Stimulated activated memory B cell treated with anti-CD40 and anti-IgM and Interleukin-4, amounts not matched to agents 10 μg/mL and 1 μg/mL and 100 μg/mL, for 72 hours (primary cell): ENCODE data around the gene PPP1R1C.

Source experiments
- ATAC-seq: fragments of 150-1000 bp; cut with Tn5 transposase; 2 replicates; pipeline ENCODE4 v1.10.0; 2021
- H3K27ac Mint-ChIP-seq: one replicate; pipeline ENCODE4 v1.8.0; 2022; ENCODE audit warnings: mild to moderate bottlenecking, mixed read lengths
- H3K27me3 Mint-ChIP-seq: one replicate; pipeline ENCODE4 v1.8.0; 2022; ENCODE audit warnings: mixed read lengths
- H3K36me3 Mint-ChIP-seq: one replicate; pipeline ENCODE4 v1.8.0; 2022; ENCODE audit warnings: mixed read lengths
- H3K4me1 Mint-ChIP-seq: one replicate; pipeline ENCODE4 v1.8.0; 2022; ENCODE audit warnings: mixed read lengths
- H3K4me3 Mint-ChIP-seq: one replicate; pipeline ENCODE4 v1.8.0; 2022; ENCODE audit warnings: mild to moderate bottlenecking, moderate library complexity, mixed read lengths
- H3K9me3 Mint-ChIP-seq: one replicate; pipeline ENCODE4 v1.8.0; 2022; ENCODE audit warnings: mixed read lengths

The PPP1R1C gene

GRCh38 chr2:182057002-182057401, 71.3 kb downstream of the PPP1R1C start:
- no peak overlapping the region for H3K27ac Mint-ChIP-seq
- no peaks in the 10 kb centered on the region for H3K4me1 Mint-ChIP-seq
- H3K4me3 Mint-ChIP-seq, result no peak overlapping the region
- no peaks in the 10 kb centered on the region for H3K9me3 Mint-ChIP-seq
- peaks cover 35% of the 10 kb centered on the region for H3K27me3 Mint-ChIP-seq
- no peaks in the 10 kb centered on the region for H3K36me3 Mint-ChIP-seq
- no peak for ATAC-seq

GRCh38 chr2:182058056-182058455, 72.4 kb downstream of the PPP1R1C start:
- no peak for ATAC-seq

GRCh38 chr2:182061739-182062138, 76.1 kb downstream of the PPP1R1C start:
- Mint-ChIP-seq H3K4me3 (no peak overlapping the region), H3K4me1 (no peaks in the 10 kb centered on the region), H3K9me3 (no peaks in the 10 kb centered on the region), H3K27ac (no peak overlapping the region), H3K27me3 (peaks cover 18% of the 10 kb centered on the region), H3K36me3 (no peaks in the 10 kb centered on the region)
- no peak for ATAC-seq

More at GRCh38 chr2:182058056-182058455, 72.4 kb downstream of the PPP1R1C start:
- Mint-ChIP-seq H3K4me1 (no peaks in the 10 kb centered on the region), H3K27me3 (peaks cover 35% of the 10 kb centered on the region), H3K27ac (no peak overlapping the region), H3K9me3 (no peaks in the 10 kb centered on the region), H3K4me3 (no peak overlapping the region), H3K36me3 (no peaks in the 10 kb centered on the region)

- ATAC-seq, result no peak
- no peaks in the 10 kb centered on the region for H3K9me3 Mint-ChIP-seq
- H3K27ac Mint-ChIP-seq, result no peak overlapping the region
- H3K4me3 Mint-ChIP-seq, result no peak overlapping the region
- H3K27me3 Mint-ChIP-seq, result peaks cover 17% of the 10 kb centered on the region
- no peaks in the 10 kb centered on the region for H3K36me3 Mint-ChIP-seq
- H3K4me1 Mint-ChIP-seq, result no peaks in the 10 kb centered on the region
Measured at GRCh38 chr2:182062329-182062972, 76.8 kb downstream of the PPP1R1C start.

GRCh38 chr2:182064019-182064778, 78.5 kb downstream of the PPP1R1C start:
- Mint-ChIP-seq H3K27me3 (peaks cover 6% of the 10 kb centered on the region), H3K27ac (no peak overlapping the region), H3K4me1 (no peaks in the 10 kb centered on the region), H3K36me3 (no peaks in the 10 kb centered on the region), H3K4me3 (no peak overlapping the region), H3K9me3 (no peaks in the 10 kb centered on the region)
- peak; percentile 16 for ATAC-seq

- Mint-ChIP-seq H3K4me1 (no peaks in the 10 kb centered on the region), H3K9me3 (no peaks in the 10 kb centered on the region), H3K36me3 (no peaks in the 10 kb centered on the region), H3K27me3 (peaks cover 9% of the 10 kb centered on the region), H3K4me3 (no peak overlapping the region), H3K27ac (no peak overlapping the region)
- ATAC-seq, result no peak
Measured at GRCh38 chr2:182066400-182067087, 80.9 kb downstream of the PPP1R1C start.

- no peak overlapping the region for H3K4me3 Mint-ChIP-seq
- no peaks in the 10 kb centered on the region for H3K4me1 Mint-ChIP-seq
- peaks cover 9% of the 10 kb centered on the region for H3K27me3 Mint-ChIP-seq
- H3K9me3 Mint-ChIP-seq, result no peaks in the 10 kb centered on the region
- ATAC-seq, result no peak
- H3K36me3 Mint-ChIP-seq, result no peaks in the 10 kb centered on the region
- no peak overlapping the region for H3K27ac Mint-ChIP-seq
Measured at GRCh38 chr2:182067393-182067792, 81.7 kb downstream of the PPP1R1C start.

- Mint-ChIP-seq H3K36me3 (no peaks in the 10 kb centered on the region), H3K4me3 (no peak overlapping the region), H3K27ac (no peak overlapping the region), H3K27me3 (peaks cover 18% of the 10 kb centered on the region), H3K9me3 (no peaks in the 10 kb centered on the region), H3K4me1 (no peaks in the 10 kb centered on the region)
- ATAC-seq, result no peak
Measured at GRCh38 chr2:182068811-182069210, 83.2 kb downstream of the PPP1R1C start.

GRCh38 chr2:182069416-182069815, 83.8 kb downstream of the PPP1R1C start:
- Mint-ChIP-seq H3K4me1 (no peaks in the 10 kb centered on the region), H3K9me3 (no peaks in the 10 kb centered on the region), H3K36me3 (no peaks in the 10 kb centered on the region), H3K4me3 (no peak overlapping the region), H3K27ac (no peak overlapping the region), H3K27me3 (peaks cover 19% of the 10 kb centered on the region)
- ATAC-seq, result no peak

GRCh38 chr2:182069908-182070307, 84.3 kb downstream of the PPP1R1C start:
- Mint-ChIP-seq H3K36me3 (no peaks in the 10 kb centered on the region), H3K27me3 (peaks cover 19% of the 10 kb centered on the region), H3K4me1 (no peaks in the 10 kb centered on the region), H3K9me3 (no peaks in the 10 kb centered on the region), H3K4me3 (no peak overlapping the region), H3K27ac (no peak overlapping the region)
- no peak for ATAC-seq

- Mint-ChIP-seq H3K4me3 (no peak overlapping the region), H3K27me3 (peaks cover 19% of the 10 kb centered on the region), H3K27ac (no peak overlapping the region), H3K9me3 (no peaks in the 10 kb centered on the region), H3K4me1 (no peaks in the 10 kb centered on the region), H3K36me3 (no peaks in the 10 kb centered on the region)
- ATAC-seq, result no peak
Measured at GRCh38 chr2:182070736-182071135, 85.1 kb downstream of the PPP1R1C start.

- Mint-ChIP-seq H3K4me1 (no peaks in the 10 kb centered on the region), H3K36me3 (no peaks in the 10 kb centered on the region), H3K9me3 (no peaks in the 10 kb centered on the region), H3K4me3 (no peak overlapping the region), H3K27ac (no peak overlapping the region), H3K27me3 (peaks cover 19% of the 10 kb centered on the region)
- ATAC-seq, result no peak
Measured at GRCh38 chr2:182072861-182073260, 87.2 kb downstream of the PPP1R1C start.

- H3K36me3 Mint-ChIP-seq, result no peaks in the 10 kb centered on the region
- H3K9me3 Mint-ChIP-seq, result no peaks in the 10 kb centered on the region
- H3K27me3 Mint-ChIP-seq, result peaks cover 18% of the 10 kb centered on the region
- ATAC-seq, result no peak
- no peak overlapping the region for H3K27ac Mint-ChIP-seq
- H3K4me1 Mint-ChIP-seq, result no peaks in the 10 kb centered on the region
- H3K4me3 Mint-ChIP-seq, result no peak overlapping the region
Measured at GRCh38 chr2:182073613-182074012, 88.0 kb downstream of the PPP1R1C start.

- Mint-ChIP-seq H3K4me3 (no peak overlapping the region), H3K4me1 (no peaks in the 10 kb centered on the region), H3K27ac (no peak overlapping the region), H3K27me3 (peaks cover 10% of the 10 kb centered on the region), H3K36me3 (no peaks in the 10 kb centered on the region), H3K9me3 (no peaks in the 10 kb centered on the region)
- no peak for ATAC-seq
Measured at GRCh38 chr2:182077023-182077422, 91.4 kb downstream of the PPP1R1C start.

- peak; percentile 36 for ATAC-seq
- no peak overlapping the region for H3K4me3 Mint-ChIP-seq
- H3K36me3 Mint-ChIP-seq, result no peaks in the 10 kb centered on the region
- H3K9me3 Mint-ChIP-seq, result no peaks in the 10 kb centered on the region
- H3K4me1 Mint-ChIP-seq, result no peaks in the 10 kb centered on the region
- no peak overlapping the region for H3K27ac Mint-ChIP-seq
- H3K27me3 Mint-ChIP-seq, result peaks cover 10% of the 10 kb centered on the region
Measured at GRCh38 chr2:182077448-182078142, 91.9 kb downstream of the PPP1R1C start.
